Measurements from ENCODE around the gene GPC5.

Gene GPC5

GRCh38 chr13:91588541-91588940 lies 190.1 kb downstream of the GPC5 start:
- TF ChIP-seq RAD21 (IDR thresholded peaks at IDR 0.05; ENCODE audit: low read depth) (no peak), TEAD4 (IDR thresholded peaks at IDR 0.05) (no peak), CREB1 (IDR thresholded peaks at IDR 0.05; ENCODE audit: low read depth) (no peak), NFIC (IDR thresholded peaks at IDR 0.05) (no peak), TCF12 (IDR thresholded peaks at IDR 0.05; ENCODE audit: low read depth) (no peak), USF1 (IDR thresholded peaks at IDR 0.05) (no peak), ZBTB7A (IDR thresholded peaks at IDR 0.05; ENCODE audit: low read depth) (no peak), YY1 (IDR thresholded peaks at IDR 0.05; ENCODE audit: low read depth) (no peak), CEBPB (IDR thresholded peaks at IDR 0.05) (no peak), FOXM1 (IDR thresholded peaks at IDR 0.05; ENCODE audit: borderline replicate concordance, low read depth) (no peak), MAX (IDR thresholded peaks at IDR 0.05) (no peak), EGR1 (IDR thresholded peaks at IDR 0.05) (no peak), EP300 (IDR thresholded peaks at IDR 0.05; ENCODE audit: borderline replicate concordance) (no peak), TAF1 (IDR thresholded peaks at IDR 0.05; ENCODE audit: low read depth) (no peak), REST (IDR thresholded peaks at IDR 0.05; ENCODE audit: low read depth) (no peak)

GRCh38 chr13:91592056-91593014 lies 193.9 kb downstream of the GPC5 start:
- no peak for TF ChIP-seq USF1 (IDR thresholded peaks at IDR 0.05)
- TF ChIP-seq REST (IDR thresholded peaks at IDR 0.05; ENCODE audit: low read depth) = no peak
- no peak for TF ChIP-seq TEAD4 (IDR thresholded peaks at IDR 0.05)
- TF ChIP-seq TAF1 (IDR thresholded peaks at IDR 0.05; ENCODE audit: low read depth) = no peak
- no peak for TF ChIP-seq EGR1 (IDR thresholded peaks at IDR 0.05)
- no peak for TF ChIP-seq EP300 (IDR thresholded peaks at IDR 0.05; ENCODE audit: borderline replicate concordance)
- no peak for TF ChIP-seq CEBPB (IDR thresholded peaks at IDR 0.05)
- no peak for TF ChIP-seq ZBTB7A (IDR thresholded peaks at IDR 0.05; ENCODE audit: low read depth)
- no peak for TF ChIP-seq CREB1 (IDR thresholded peaks at IDR 0.05; ENCODE audit: low read depth)
- no peak for TF ChIP-seq FOXM1 (IDR thresholded peaks at IDR 0.05; ENCODE audit: borderline replicate concordance, low read depth)
- no peak for TF ChIP-seq RAD21 (IDR thresholded peaks at IDR 0.05; ENCODE audit: low read depth)
- no peak for TF ChIP-seq MAX (IDR thresholded peaks at IDR 0.05)
- TF ChIP-seq NFIC (IDR thresholded peaks at IDR 0.05) = no peak
- no peak for TF ChIP-seq YY1 (IDR thresholded peaks at IDR 0.05; ENCODE audit: low read depth)
- TF ChIP-seq TCF12 (IDR thresholded peaks at IDR 0.05; ENCODE audit: low read depth) = no peak

- no peak for TF ChIP-seq RAD21 (IDR thresholded peaks at IDR 0.05; ENCODE audit: low read depth)
- no peak for TF ChIP-seq ZBTB7A (IDR thresholded peaks at IDR 0.05; ENCODE audit: low read depth)
- TF ChIP-seq CEBPB (IDR thresholded peaks at IDR 0.05) = no peak
- TF ChIP-seq CREB1 (IDR thresholded peaks at IDR 0.05; ENCODE audit: low read depth) = no peak
- no peak for TF ChIP-seq TCF12 (IDR thresholded peaks at IDR 0.05; ENCODE audit: low read depth)
- no peak for TF ChIP-seq USF1 (IDR thresholded peaks at IDR 0.05)
- no peak for TF ChIP-seq EGR1 (IDR thresholded peaks at IDR 0.05)
- no peak for TF ChIP-seq TEAD4 (IDR thresholded peaks at IDR 0.05)
- no peak for TF ChIP-seq TAF1 (IDR thresholded peaks at IDR 0.05; ENCODE audit: low read depth)
- no peak for TF ChIP-seq FOXM1 (IDR thresholded peaks at IDR 0.05; ENCODE audit: borderline replicate concordance, low read depth)
- TF ChIP-seq NFIC (IDR thresholded peaks at IDR 0.05) = no peak
- no peak for TF ChIP-seq MAX (IDR thresholded peaks at IDR 0.05)
- no peak for TF ChIP-seq REST (IDR thresholded peaks at IDR 0.05; ENCODE audit: low read depth)
- TF ChIP-seq EP300 (IDR thresholded peaks at IDR 0.05; ENCODE audit: borderline replicate concordance) = no peak
- no peak for TF ChIP-seq YY1 (IDR thresholded peaks at IDR 0.05; ENCODE audit: low read depth)
Observed at GRCh38 chr13:91593456-91593855, 195.0 kb downstream of the GPC5 start.
